CD4-positive, alpha-beta T cell treated with Interleukin-1 beta for 1 hour (primary cell): Measurements from ENCODE around the gene MED19.
"Not testable (repeated sequence)": the region's sequence is repeated elsewhere in the genome, so short reads cannot be mapped to it uniquely, and the experiment has no call there.

ENCODE experiments used
- DNase-seq, 2 donors: peaks; one replicate each; pipeline ENCODE4 v3.0.0-alpha.2; 2020 to 2022

Gene MED19

GRCh38 chr11:57703341-57703740, 8.7 kb downstream of the MED19 start:
- no peak for DNase-seq

DNA sequence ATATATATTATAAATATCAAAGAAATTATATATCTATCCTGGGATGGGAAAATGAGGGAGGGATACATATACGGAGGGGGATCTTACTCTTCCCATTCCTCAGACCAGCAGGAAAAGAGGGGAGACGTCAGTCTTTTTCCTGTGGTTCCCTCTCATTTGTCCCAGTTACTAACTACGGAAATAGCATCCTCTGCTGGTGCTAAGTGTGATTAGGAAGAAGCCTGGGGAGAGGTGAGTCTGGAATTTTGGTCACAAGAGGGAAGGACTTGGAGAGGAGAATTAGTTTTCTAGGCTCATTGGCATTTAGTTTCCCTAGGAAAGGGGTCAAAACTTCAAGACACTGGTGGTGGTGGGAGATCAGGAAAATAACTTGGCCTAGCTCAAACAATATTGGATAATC, 11.6 kb downstream of the MED19 start:
- DNase-seq: no peak

- DNase-seq: no peak
Observed at GRCh38 chr11:57699813-57700212, 12.2 kb downstream of the MED19 start.

GRCh38 chr11:57698843-57699365, 13.1 kb downstream of the MED19 start:
- no peak for DNase-seq

DNA sequence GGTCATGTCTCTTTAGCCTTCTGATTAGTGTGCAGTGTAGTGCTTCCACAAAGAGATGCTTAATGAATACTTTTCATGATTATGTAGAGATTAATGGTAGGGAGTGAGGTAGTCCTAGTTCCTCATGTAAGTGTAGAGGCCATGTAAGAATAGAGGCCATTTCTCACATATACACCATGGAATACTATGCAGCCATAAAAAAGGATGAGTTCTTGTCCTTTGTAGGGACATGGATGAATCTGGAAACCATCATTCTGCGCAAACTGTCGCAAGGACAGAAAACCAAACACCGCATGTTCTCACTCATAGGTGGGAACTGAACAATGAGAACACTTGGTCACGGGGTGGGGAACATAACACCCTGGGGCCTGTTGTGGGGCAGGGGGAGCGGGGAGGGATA, 21.5 kb downstream of the MED19 start:
- not testable (repeated sequence) for DNase-seq

DNA sequence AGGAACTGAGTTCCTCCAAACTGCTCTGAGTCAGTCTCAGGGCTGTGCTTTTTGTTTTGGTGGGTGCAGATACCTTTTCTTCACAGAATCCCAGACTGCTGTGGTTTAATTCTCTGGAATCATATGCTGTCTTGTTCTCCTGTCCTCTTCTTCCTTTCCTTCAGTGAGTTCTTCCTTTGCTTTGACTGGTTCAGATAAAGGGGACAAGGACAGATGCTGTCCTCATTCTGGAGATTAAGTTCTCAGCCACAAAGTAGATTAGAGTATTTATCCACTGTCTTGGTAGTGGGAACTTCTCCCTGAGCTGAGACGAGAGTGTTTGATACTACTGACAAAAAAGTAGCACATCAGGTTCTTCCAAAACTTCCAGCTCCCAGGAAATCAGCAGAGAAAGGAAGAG, 30.8 kb downstream of the MED19 start:
- DNase-seq: no peak

DNA sequence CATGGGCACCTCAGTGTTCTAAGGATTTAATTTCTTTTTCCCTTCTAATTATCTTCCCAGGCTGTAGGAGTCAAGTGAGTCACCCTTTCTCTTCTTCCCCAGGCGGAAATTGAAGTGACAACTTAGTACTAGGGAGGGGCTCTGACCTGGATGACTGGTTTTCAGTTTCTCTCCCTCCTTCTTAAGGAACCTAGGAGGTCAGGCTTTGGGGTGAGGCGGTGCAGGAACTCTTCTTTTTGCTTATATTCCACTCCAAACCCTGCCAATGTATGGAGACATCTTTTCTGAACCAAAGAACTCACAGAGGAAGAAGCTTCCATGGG, 31.5 kb downstream of the MED19 start:
- DNase-seq: no peak

- DNase-seq: no peak
Observed at GRCh38 chr11:57679396-57679795, 32.6 kb downstream of the MED19 start.

DNA sequence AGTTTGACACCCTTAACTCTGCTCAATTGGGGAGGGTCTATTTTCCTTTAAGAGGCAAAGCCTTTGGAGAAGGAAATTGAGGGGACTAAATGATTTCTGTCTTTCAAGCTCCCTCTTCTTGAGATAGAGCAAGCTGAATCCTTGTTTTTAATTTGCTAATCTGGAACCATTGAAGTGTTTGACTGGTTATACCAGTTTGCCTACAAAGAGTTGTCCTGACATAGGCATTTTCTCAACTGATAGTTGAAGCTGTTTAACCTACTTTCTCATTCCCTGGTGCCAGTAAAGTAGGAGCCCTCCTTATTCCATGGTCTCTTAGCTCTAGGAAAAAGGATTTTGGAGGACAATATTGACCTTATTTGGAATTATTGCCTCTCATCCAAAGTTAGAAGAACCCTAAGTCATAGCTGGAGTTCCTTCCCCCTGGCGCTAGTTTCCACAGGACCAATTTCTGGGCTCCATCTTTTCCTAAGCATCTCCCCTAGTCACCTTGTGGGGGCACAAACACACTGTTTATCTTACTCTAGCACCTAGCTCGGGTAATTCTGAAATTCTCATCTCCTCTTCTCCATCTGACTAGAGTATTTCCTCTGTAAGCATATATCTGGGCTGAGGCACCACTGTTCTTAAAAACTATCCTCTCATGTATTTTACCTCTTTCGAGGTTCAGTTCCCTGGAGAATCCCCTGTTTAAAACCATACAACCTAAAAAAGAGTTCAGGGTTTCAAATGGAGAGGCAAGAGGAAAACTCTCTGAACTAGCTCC, 36.7 kb downstream of the MED19 start:
- no peak for DNase-seq

- DNase-seq: no peak
Observed at GRCh38 chr11:57674251-57674650, 37.8 kb downstream of the MED19 start.

GRCh38 chr11:57668434-57668782, 43.6 kb downstream of the MED19 start:
- DNase-seq: peak in 1 of 2 donors; percentile 50

GRCh38 chr11:57667736-57668433, 44.1 kb downstream of the MED19 start, which contains the start of gene ZDHHC5:
TSS of gene ZDHHC5 (plus strand) at chr11:57668114. CDS start at chr11:57673091, 4,977 bp downstream.
- DNase-seq: peak; percentile 100

DNA sequence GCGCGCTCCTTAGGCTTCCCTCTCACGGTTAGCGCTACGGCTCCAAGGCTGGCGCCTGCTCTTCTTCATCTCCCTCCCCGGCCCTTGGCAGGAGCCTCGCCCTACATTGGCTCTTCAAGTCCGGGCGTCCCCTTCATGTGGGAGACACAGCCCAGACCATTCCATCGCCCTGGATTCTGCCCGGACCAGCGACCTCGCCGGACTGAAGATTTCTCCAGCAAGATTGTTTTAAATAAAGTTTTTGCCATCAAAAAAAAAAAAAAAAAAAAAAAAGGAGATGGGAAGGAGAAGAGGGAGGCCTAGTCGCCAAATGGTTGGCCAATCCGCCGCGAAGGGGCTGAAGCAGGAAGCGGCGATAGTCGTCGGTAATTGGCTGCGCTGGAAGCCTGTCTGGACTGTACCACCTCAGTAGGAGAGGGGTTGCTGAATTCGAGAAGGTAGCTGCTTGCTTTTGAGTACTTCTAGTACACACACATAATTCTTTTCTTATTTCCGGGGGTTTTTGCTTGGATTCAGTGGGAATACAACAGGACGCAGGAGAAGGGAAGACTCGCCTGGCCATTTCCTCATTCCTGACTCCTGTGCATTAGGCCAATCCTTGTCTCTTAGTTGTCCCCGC, 44.8 kb downstream of the MED19 start:
- DNase-seq: peak; percentile 96 to 98

DNA sequence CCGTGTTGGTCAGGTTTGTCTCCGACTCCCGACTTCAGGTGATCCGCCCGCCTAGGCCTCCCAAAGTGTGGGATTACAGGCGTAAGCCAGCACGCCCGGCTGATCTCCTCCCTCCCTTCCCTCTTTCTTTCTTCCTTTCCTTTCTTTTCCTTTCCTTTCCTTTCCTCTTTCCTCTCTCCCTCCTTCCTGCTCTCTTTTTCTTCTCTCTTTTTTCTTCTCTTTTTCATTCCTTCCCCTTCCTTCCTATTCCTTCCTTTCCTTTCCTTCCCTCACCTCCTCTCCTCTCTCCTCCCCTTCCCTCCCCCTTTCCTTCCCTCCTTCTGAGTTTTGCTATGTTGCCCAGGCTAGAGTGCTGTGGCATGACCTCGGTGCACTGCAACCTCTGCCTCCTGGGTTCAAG, 48.0 kb downstream of the MED19 start:
- no peak for DNase-seq

GRCh38 chr11:57662893-57663292, 49.1 kb downstream of the MED19 start:
- no peak for DNase-seq

GRCh38 chr11:57659669-57660068, 52.3 kb downstream of the MED19 start:
- no peak for DNase-seq

DNA sequence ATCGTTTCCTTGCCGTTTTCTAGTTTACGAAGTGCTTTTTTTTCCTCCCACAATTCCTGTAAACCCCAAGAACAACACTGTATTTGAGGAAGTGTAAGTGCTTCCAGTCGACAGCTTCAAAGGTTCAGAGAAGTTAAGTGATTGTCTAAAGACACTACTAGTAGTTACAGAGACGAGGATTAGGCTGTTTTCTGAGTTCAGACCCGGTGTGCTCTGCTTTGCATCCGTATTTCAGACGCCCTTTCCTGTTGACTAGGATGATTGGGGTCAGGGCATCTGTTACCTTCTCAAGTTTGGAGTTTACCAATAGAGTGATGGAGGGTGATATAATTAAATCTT, 54.0 kb downstream of the MED19 start:
- DNase-seq: no peak

DNA sequence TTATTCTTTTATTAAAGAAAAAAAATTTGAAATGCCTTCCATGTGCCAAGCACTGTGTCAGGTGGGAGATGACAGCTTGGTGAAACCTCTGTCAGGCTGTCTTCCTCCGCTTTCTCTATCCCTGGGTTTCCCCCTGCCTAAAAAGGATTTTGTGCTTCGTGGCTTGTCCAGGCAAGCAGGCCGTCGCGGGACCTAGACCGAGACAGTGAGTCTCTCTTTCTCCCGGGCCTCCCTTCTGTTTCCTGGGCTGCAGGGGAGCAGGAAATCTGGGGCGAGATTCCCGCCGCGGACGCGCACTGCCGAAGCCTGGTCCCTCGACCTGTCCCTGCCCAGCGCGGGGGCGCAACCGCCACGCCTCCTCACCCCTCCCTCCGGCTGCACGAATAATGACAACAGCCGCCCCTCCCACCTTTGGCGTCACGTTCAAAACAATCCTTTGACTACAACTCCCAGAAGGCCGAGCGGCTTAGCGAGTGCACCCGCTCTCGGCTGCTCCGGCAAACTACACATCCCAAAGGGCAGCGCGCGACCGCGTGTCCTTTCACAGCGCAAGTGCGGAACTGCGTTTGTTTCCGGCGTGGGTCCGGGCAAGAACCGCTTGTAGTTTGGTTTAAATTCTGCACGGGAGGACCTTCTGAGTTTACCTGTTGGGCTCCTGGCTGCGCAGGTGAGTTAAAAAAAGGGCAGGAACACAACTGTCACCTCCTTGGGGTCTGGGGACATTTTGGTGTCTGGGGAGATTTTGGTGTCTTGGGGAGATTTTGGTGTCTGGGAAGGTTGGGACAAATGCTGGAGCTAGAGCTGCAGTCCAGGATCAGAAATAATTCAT, 54.6 kb downstream of the MED19 start, which contains the start of gene CLP1:
TSS of gene CLP1 (plus strand) at position 569 of the 829 bp plus-strand sequence. CDS start 1,715 bp downstream, outside the sequence.
- peak; percentile 98 to 99 for DNase-seq

DNA sequence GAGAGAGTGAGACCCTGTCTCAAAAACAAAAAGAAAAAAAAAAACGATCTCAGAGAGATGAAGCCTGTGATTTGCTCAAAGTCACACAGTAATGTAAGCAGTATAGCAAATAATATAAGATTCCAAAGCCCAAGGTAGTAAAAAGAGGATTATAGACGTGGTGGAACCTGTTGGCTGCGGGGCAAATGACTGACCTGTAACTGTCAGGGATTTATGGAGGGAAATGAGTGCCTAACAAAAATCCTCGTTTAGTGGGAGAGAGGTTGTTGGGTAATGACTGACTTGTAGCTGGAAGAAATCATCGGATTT, 55.2 kb downstream of the MED19 start:
- no peak for DNase-seq
